H1 (cell line): Measurements from ENCODE around the gene VPS50. TPM values are rescaled to one million over a fixed set of nuclear protein-coding genes. Genes with fewer than 3 reads are reported as not detected.

Experiments
- CTCF ChIA-PET: fragments of 300-600 bp; sonication (Branson Sonifier 250); formaldehyde crosslinking; loops from one replicate; lab custom pipeline; 2021; ENCODE audit not compliant: partially characterized antibody; lab: Charles Lee
- POLR2A ChIA-PET: fragments of 300-600 bp; sonication (Branson Sonifier 250); formaldehyde crosslinking; loops from one replicate; lab custom pipeline; 2021; ENCODE audit warnings: inconsistent platforms; ENCODE audit not compliant: partially characterized antibody; lab: Charles Lee
- DNase-seq, 2 experiments: peaks; one replicate each; pipeline versions ENCODE4 v3.0.0 to v3.0.0-alpha.2; 2010 to 2022; ENCODE audit warnings: low spot score in 2 of 2, low read depth in 1 of 2, mixed read lengths in 1 of 2
- FAIRE-seq: peaks from 2 replicates; lab custom pipeline; 2011; peaks lifted over from hg19 to GRCh38; lab: Jason Lieb, UNC
- H2AFZ ChIP-seq: 2 replicates; pipeline ENCODE4 v1.8.1; 2012; ENCODE audit warnings: low read length, inconsistent platforms
- H2AK5ac ChIP-seq: 2 replicates; pipeline ENCODE4 v1.6.1; 2013; ENCODE audit warnings: low read depth, low read length
- H2BK120ac ChIP-seq: replicated peaks from 2 replicates; pipeline ENCODE3; 2013; ENCODE audit warnings: low read depth, low read length, inconsistent platforms
- H2BK12ac ChIP-seq: 2 replicates; pipeline ENCODE4 v1.6.1; 2013; ENCODE audit warnings: low read depth, low read length
- H2BK15ac ChIP-seq: 2 replicates; pipeline ENCODE4 v1.6.1; 2013; ENCODE audit warnings: low read length
- H2BK20ac ChIP-seq: 2 replicates; pipeline ENCODE4 v1.6.1; 2013; ENCODE audit warnings: low read length
- H2BK5ac ChIP-seq: 2 replicates; pipeline ENCODE4 v1.6.1; 2013; ENCODE audit warnings: low read depth, low read length
- H3K14ac ChIP-seq: 2 replicates; pipeline ENCODE4 v1.6.1; 2013; ENCODE audit warnings: inconsistent platforms; ENCODE audit not compliant: insufficient read length
- H3K18ac ChIP-seq: 2 replicates; pipeline ENCODE4 v1.6.1; 2013; ENCODE audit warnings: low read length; ENCODE audit errors: extremely low read depth
- H3K23ac ChIP-seq: 2 replicates; pipeline ENCODE4 v1.6.1; 2013; ENCODE audit warnings: inconsistent platforms; ENCODE audit not compliant: insufficient read length
- H3K23me2 ChIP-seq: 2 replicates; pipeline ENCODE4 v1.6.1; 2013; ENCODE audit warnings: low read depth, low read length
- H3K27ac ChIP-seq: 2 replicates; pipeline ENCODE4 v1.6.1; 2011; ENCODE audit warnings: low read depth, low read length, inconsistent platforms
- H3K27me3 ChIP-seq, 4 experiments: replicated peaks in 1 of 4; 1 replicate in 1 of 4; 2 replicates in 3 of 4; pipeline versions ENCODE4 v1.6.1 to v1.8.1; 2011 to 2013; ENCODE audit warnings: low read length in 3 of 4, mild to moderate bottlenecking in 3 of 4, inconsistent platforms in 2 of 4, mixed read lengths in 2 of 4, moderate library complexity in 1 of 4; ENCODE audit not compliant: control insufficient read depth in 3 of 4, insufficient read depth in 3 of 4; ENCODE audit errors: extremely low read depth in 1 of 4
- H3K36me3 ChIP-seq, 4 experiments: 2 replicates each; pipeline versions ENCODE4 v1.6.1 to v1.8.1; 2011 to 2013; ENCODE audit warnings: mild to moderate bottlenecking in 4 of 4, low read length in 3 of 4, moderate library complexity in 2 of 4, control low read depth in 1 of 4, inconsistent platforms in 1 of 4; ENCODE audit not compliant: insufficient read depth in 4 of 4, control insufficient read depth in 2 of 4
- H3K4ac ChIP-seq: replicated peaks from 2 replicates; pipeline ENCODE3; 2013; ENCODE audit warnings: low read length, low read depth, mixed read lengths, inconsistent platforms; ENCODE audit not compliant: insufficient read length
- H3K4me1 ChIP-seq, 4 experiments: replicated peaks in 1 of 4; 1 replicate in 1 of 4; 2 replicates in 3 of 4; pipeline versions ENCODE4 v1.6.1 to v1.8.1; 2011 to 2013; ENCODE audit warnings: low read length in 3 of 4, inconsistent platforms in 2 of 4, mixed read lengths in 1 of 4; ENCODE audit not compliant: insufficient read depth in 4 of 4, control insufficient read depth in 3 of 4
- H3K4me2 ChIP-seq, 2 experiments: 2 replicates each; pipeline versions ENCODE4 v1.6.1 to v1.8.1; 2011 to 2013; ENCODE audit warnings: low read depth in 2 of 2, low read length in 2 of 2, control low read depth in 1 of 2, inconsistent platforms in 1 of 2, mild to moderate bottlenecking in 1 of 2; ENCODE audit not compliant: insufficient read depth in 1 of 2
- H3K4me3 ChIP-seq, 4 experiments: fragments of 200-600, 300-600 bp in 1 of 4; sonication (generic), shearing (Covaris generic), sonication (Bioruptor Twin) in 1 of 4; 2 replicates each; pipeline versions ENCODE4 v1.5.1 to v1.8.1; 2011 to 2016; ENCODE audit warnings: low read length in 4 of 4, low read depth in 3 of 4, control low read depth in 2 of 4, inconsistent platforms in 2 of 4, mild to moderate bottlenecking in 2 of 4, mixed read lengths in 1 of 4, moderate library complexity in 1 of 4; ENCODE audit not compliant: insufficient read depth in 2 of 4; ENCODE audit errors: extremely low read depth in 1 of 4
- H3K56ac ChIP-seq: replicated peaks from 2 replicates; pipeline ENCODE3; 2013; ENCODE audit warnings: low read depth, mild to moderate bottlenecking, mixed read lengths, low read length, inconsistent platforms; ENCODE audit not compliant: insufficient read length
- H3K79me1 ChIP-seq: 2 replicates; pipeline ENCODE4 v1.6.1; 2013; ENCODE audit warnings: low read depth, low read length, control low read depth
- H3K79me2 ChIP-seq, 2 experiments: 2 replicates each; pipeline versions ENCODE4 v1.6.1 to v1.8.1; 2012 to 2013; ENCODE audit warnings: low read length in 2 of 2, mild to moderate bottlenecking in 2 of 2, inconsistent platforms in 1 of 2; ENCODE audit not compliant: insufficient read depth in 2 of 2, control insufficient read depth in 1 of 2
- H3K9ac ChIP-seq, 4 experiments: replicated peaks in 1 of 4; 1 replicate in 1 of 4; 2 replicates in 3 of 4; pipeline versions ENCODE4 v1.6.1 to v1.8.1; 2011 to 2013; ENCODE audit warnings: low read depth in 3 of 4, low read length in 3 of 4, control low read depth in 2 of 4, mild to moderate bottlenecking in 2 of 4, moderate library complexity in 2 of 4, inconsistent platforms in 1 of 4; ENCODE audit errors: extremely low read depth in 1 of 4
- H3K9me3 ChIP-seq, 2 experiments: 2 replicates each; pipeline versions ENCODE4 v1.6.1 to v1.8.1; 2012 to 2013; ENCODE audit warnings: mild to moderate bottlenecking in 2 of 2, moderate library complexity in 2 of 2, control low read depth in 1 of 2, inconsistent platforms in 1 of 2, low read depth in 1 of 2, low read length in 1 of 2, mixed read lengths in 1 of 2; ENCODE audit not compliant: insufficient read depth in 2 of 2
- H4K20me1 ChIP-seq, 2 experiments: replicated peaks in 1 of 2; 2 replicates each; pipeline versions ENCODE3 to v1.8.1; 2011 to 2013; ENCODE audit warnings: inconsistent platforms in 2 of 2, low read length in 2 of 2, mild to moderate bottlenecking in 1 of 2; ENCODE audit not compliant: insufficient read depth in 2 of 2, control insufficient read depth in 1 of 2
- H4K5ac ChIP-seq: 2 replicates; pipeline ENCODE4 v1.6.1; 2013; ENCODE audit warnings: low read length, low read depth, mixed read lengths, inconsistent platforms; ENCODE audit not compliant: insufficient read length
- H4K8ac ChIP-seq: 2 replicates; pipeline ENCODE4 v1.8.0; 2013; ENCODE audit warnings: mild to moderate bottlenecking, moderate library complexity, low read length, inconsistent platforms; ENCODE audit not compliant: insufficient read depth; ENCODE audit errors: extremely low read depth
- H4K91ac ChIP-seq: replicated peaks from 2 replicates; pipeline ENCODE3; 2013; ENCODE audit warnings: low read length, mixed read lengths, inconsistent platforms; ENCODE audit not compliant: insufficient read length
- TAF1 ChIP-seq: IDR thresholded peaks from 2 replicates; pipeline ENCODE4 v1.6.1; 2011; ENCODE audit warnings: mild to moderate bottlenecking, low read depth, low read length
- WGBS, 2 experiments: shearing (Covaris generic) in 1 of 2; methylation state at CpG; one replicate each; pipeline versions ENCODE4 v1.1.6 to v1.1.7; 2013 to 2015; ENCODE audit warnings: low lambda C conversion rate in 2 of 2, mixed read lengths in 2 of 2, inconsistent platforms in 1 of 2, low coverage in 1 of 2, missing lambda C conversion rate in 1 of 2; ENCODE audit not compliant: insufficient replicate concordance in 2 of 2, insufficient coverage in 1 of 2, insufficient read length in 1 of 2; ENCODE audit errors: extremely low coverage in 1 of 2, missing lambda C conversion rate in 1 of 2; 5-methylcytosine and 5-hydroxymethylcytosine counted together
- polyA plus RNA-seq, 7 experiments: library from polyadenylated mRNA; depleted of rRNA in 3 of 7; stranded (reverse) in 5 of 7; unstranded in 2 of 7; fragments of >200 nt in 5 of 7; fragments of 200-250 nt in 2 of 7; gene quantifications; 1 replicate in 5 of 7; 2 replicates in 1 of 7; 4 replicates in 1 of 7; pipeline versions ENCODE4 v1.2.1 to v1.2.3, GENCODE V29; 2011 to 2013; ENCODE audit warnings: missing spikeins in 2 of 7, mixed read lengths in 2 of 7
- total RNA-seq: library from RNA; stranded (reverse); fragmentation: NEBNext Ultra II Directional; extraction: Animal tissue kit (Norgen Biotek cat#: 25700); gene quantifications from 2 replicates; pipeline ENCODE4 v1.2.1, GENCODE V29; 2021

Gene VPS50
- total and polyA plus RNA-seq, 2 of the 8 experiments (the other 6 are each of a cell fraction or from before 2014, with no cell fraction given), result 3.7 to 9.3 TPM

DNA sequence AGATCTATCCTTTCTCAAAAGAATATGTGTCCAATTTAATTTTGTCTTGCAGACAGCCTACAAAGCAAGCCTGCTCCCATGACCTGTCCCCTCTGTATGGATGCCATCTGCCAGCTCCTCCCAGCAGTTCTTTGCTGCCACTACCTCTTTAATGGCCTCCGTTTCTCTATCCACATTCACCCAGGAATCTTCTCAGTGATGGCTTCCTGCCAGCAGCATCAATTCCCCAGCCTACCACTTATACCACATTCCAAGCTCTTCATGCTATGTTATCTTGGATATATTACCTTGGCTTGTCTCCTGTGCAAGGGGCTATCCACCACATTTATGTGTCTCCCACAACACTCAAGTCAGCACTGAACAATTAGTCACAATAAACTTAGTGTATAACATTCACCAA, 133.2 kb downstream of the VPS50 start:
- no peaks in the 10 kb centered on the region for H3K79me2 ChIP-seq
- H3K27ac ChIP-seq, result no peak overlapping the region
- H4K20me1 ChIP-seq, result no peaks in the 10 kb centered on the region
- H3K79me1 ChIP-seq, result no peaks in the 10 kb centered on the region
- H3K27me3 ChIP-seq, result no peaks in the 10 kb centered on the region
- no peaks in the 10 kb centered on the region for H3K23me2 ChIP-seq
- no peak overlapping the region for H4K8ac ChIP-seq
- H3K18ac ChIP-seq, result no peak overlapping the region
- H2BK20ac ChIP-seq, result no peak overlapping the region
- H4K5ac ChIP-seq, result no peak overlapping the region
- H3K56ac ChIP-seq, result no peak overlapping the region
- H3K36me3 ChIP-seq, result no peaks in the 10 kb centered on the region
- DNase-seq (no peak), FAIRE-seq (no peak)
- no peak overlapping the region for H2AFZ ChIP-seq
- no peak overlapping the region for H3K4me3 ChIP-seq
- H3K4ac ChIP-seq, result no peak overlapping the region
- no peak overlapping the region for H2BK12ac ChIP-seq
- no peak overlapping the region for H3K4me2 ChIP-seq
- H2BK5ac ChIP-seq, result no peak overlapping the region
- H4K91ac ChIP-seq, result no peak overlapping the region
- no peak overlapping the region for H3K9ac ChIP-seq
- no peak overlapping the region for H2BK15ac ChIP-seq
- H3K23ac ChIP-seq, result no peak overlapping the region
- H2AK5ac ChIP-seq, result no peak overlapping the region
- no peak overlapping the region for H3K14ac ChIP-seq
- H3K9me3 ChIP-seq, result no peaks in the 10 kb centered on the region
- no peaks in the 10 kb centered on the region for H3K4me1 ChIP-seq
- CTCF ChIA-PET, result interaction anchor here (1.0 to 1.5 kb wide), 3 partner anchors 10 to 78 kb away, joined by 3 to 7 read pairs (median 3); no protein-coding TSS in a partner anchor
- POLR2A ChIA-PET, result no interaction called here
- WGBS, 2 experiments, result 90% methylated on average over 1 of the region's 1 CpG; no CpG with 5 or more reads in 1 of the 2 experiments
- H2BK120ac ChIP-seq, result no peak overlapping the region
- no peak for TF ChIP-seq TAF1
